Osteoblast (primary cell): ENCODE data around the gene SIM2. TPM values are rescaled to one million over a fixed set of nuclear protein-coding genes. Genes with fewer than 3 reads are reported as not detected.
A peak's percentile ranks its signal among the peaks of the same experiment; 100 is the strongest.

ENCODE experiments used
- DNase-seq: peaks from one replicate; pipeline ENCODE4 v3.0.0; 2011; ENCODE audit warnings: low spot score, mixed read lengths; ENCODE audit not compliant: insufficient read length; ENCODE audit errors: missing footprints
- H2AFZ ChIP-seq: 2 replicates; pipeline ENCODE4 v1.6.0; 2011; ENCODE audit warnings: mild to moderate bottlenecking, low read length
- H3K27ac ChIP-seq: 2 replicates; pipeline ENCODE4 v1.5.1; 2011; ENCODE audit warnings: mild to moderate bottlenecking, low read depth, low read length, moderate library complexity
- H3K27me3 ChIP-seq: 2 replicates; pipeline ENCODE4 v1.6.0; 2012; ENCODE audit warnings: mild to moderate bottlenecking, control low read depth, inconsistent platforms, low read length, moderate library complexity; ENCODE audit not compliant: insufficient read depth
- H3K36me3 ChIP-seq: 2 replicates; pipeline ENCODE4 v1.5.1; 2011; ENCODE audit warnings: mild to moderate bottlenecking, low read length, control low read depth, moderate library complexity; ENCODE audit not compliant: insufficient read depth
- H3K4me1 ChIP-seq: 2 replicates; pipeline ENCODE4 v1.5.1; 2011; ENCODE audit warnings: mild to moderate bottlenecking, low read length, control low read depth, moderate library complexity; ENCODE audit not compliant: insufficient read depth
- H3K4me2 ChIP-seq: 2 replicates; pipeline ENCODE4 v1.6.0; 2011; ENCODE audit warnings: mild to moderate bottlenecking, low read length; ENCODE audit not compliant: insufficient read depth
- H3K4me3 ChIP-seq: fragments of 200-600 bp; sonication (generic); 3 replicates; pipeline ENCODE4 v1.5.1; 2012; ENCODE audit warnings: mild to moderate bottlenecking, low read length, inconsistent platforms; ENCODE audit not compliant: insufficient read depth
- H3K79me2 ChIP-seq: 2 replicates; pipeline ENCODE4 v1.6.0; 2012; ENCODE audit warnings: mild to moderate bottlenecking, low read length, control low read depth, inconsistent platforms; ENCODE audit not compliant: insufficient read depth
- H3K9me3 ChIP-seq: 2 replicates; pipeline ENCODE4 v1.5.1; 2011; ENCODE audit warnings: low read depth, low read length, control low read depth
- H4K20me1 ChIP-seq: 2 replicates; pipeline ENCODE4 v1.6.0; 2012; ENCODE audit warnings: mild to moderate bottlenecking, low read length, control low read depth; ENCODE audit not compliant: insufficient read depth
- CTCF ChIP-seq: IDR thresholded peaks from 2 replicates; pipeline ENCODE4 v1.5.1; 2011; ENCODE audit warnings: mild to moderate bottlenecking, low read depth, low read length, moderate library complexity; ENCODE audit errors: extremely low read depth
- total RNA-seq: library from RNA; depleted of rRNA; stranded (reverse); fragments of >200 nt; gene quantifications from 2 replicates; pipeline ENCODE4 v1.2.3, GENCODE V29; 2012

SIM2 gene
- total RNA-seq, 1 donor = 3.6 TPM

- H2AFZ ChIP-seq = no peak overlapping the region
- H4K20me1 ChIP-seq = no peaks in the 10 kb centered on the region
- H3K27me3 ChIP-seq = peaks cover 24% of the 10 kb centered on the region
- no peak overlapping the region for H3K4me3 ChIP-seq
- H3K79me2 ChIP-seq = no peaks in the 10 kb centered on the region
- no peak overlapping the region for H3K27ac ChIP-seq
- H3K36me3 ChIP-seq = no peaks in the 10 kb centered on the region
- DNase-seq = no peak
- peaks cover 6% of the 10 kb centered on the region for H3K9me3 ChIP-seq
- no peak overlapping the region for H3K4me2 ChIP-seq
- TF ChIP-seq CTCF = no peak
- H3K4me1 ChIP-seq = no peaks in the 10 kb centered on the region
These were observed 17.7 kb upstream of the SIM2 start for GRCh38 chr21:36681117-36681631.

GRCh38 chr21:36684957-36685714 lies 13.8 kb upstream of the SIM2 start:
- H3K27me3 ChIP-seq = peaks cover 11% of the 10 kb centered on the region
- no peak overlapping the region for H2AFZ ChIP-seq
- H4K20me1 ChIP-seq = no peaks in the 10 kb centered on the region
- peaks cover 6% of the 10 kb centered on the region for H3K9me3 ChIP-seq
- no peak for TF ChIP-seq CTCF
- no peaks in the 10 kb centered on the region for H3K36me3 ChIP-seq
- peak; percentile 60 for DNase-seq
- H3K4me3 ChIP-seq = no peak overlapping the region
- no peak overlapping the region for H3K4me2 ChIP-seq
- H3K79me2 ChIP-seq = no peaks in the 10 kb centered on the region
- no peaks in the 10 kb centered on the region for H3K4me1 ChIP-seq
- no peak overlapping the region for H3K27ac ChIP-seq

GRCh38 chr21:36686955-36687354 lies 12.0 kb upstream of the SIM2 start:
- H3K4me1 ChIP-seq = no peaks in the 10 kb centered on the region
- no peak for TF ChIP-seq CTCF
- no peak for DNase-seq
- H3K4me2 ChIP-seq = no peak overlapping the region
- H3K4me3 ChIP-seq = no peak overlapping the region
- H3K79me2 ChIP-seq = no peaks in the 10 kb centered on the region
- H3K27me3 ChIP-seq = peaks cover 26% of the 10 kb centered on the region
- H3K9me3 ChIP-seq = no peaks in the 10 kb centered on the region
- no peak overlapping the region for H2AFZ ChIP-seq
- H3K36me3 ChIP-seq = no peaks in the 10 kb centered on the region
- H4K20me1 ChIP-seq = no peaks in the 10 kb centered on the region
- no peak overlapping the region for H3K27ac ChIP-seq

- peaks cover 36% of the 10 kb centered on the region for H3K27me3 ChIP-seq
- TF ChIP-seq CTCF = no peak
- DNase-seq = no peak
These were observed 10.6 kb upstream of the SIM2 start for GRCh38 chr21:36688324-36688723.

More at GRCh38 chr21:36688324-36688723, 10.6 kb upstream of the SIM2 start:
- Histone ChIP-seq H3K36me3 (no peaks in the 10 kb centered on the region), H3K4me2 (no peak overlapping the region), H3K79me2 (no peaks in the 10 kb centered on the region), H4K20me1 (no peaks in the 10 kb centered on the region), H3K9me3 (no peaks in the 10 kb centered on the region), H2AFZ (no peak overlapping the region), H3K27ac (no peak overlapping the region), H3K4me1 (no peaks in the 10 kb centered on the region), H3K4me3 (no peak overlapping the region)
